ENCODE measurements around the gene STARD3. TPM values are rescaled to one million over a fixed set of nuclear protein-coding genes. Genes with fewer than 3 reads are reported as not detected.

STARD3 gene
- polyA plus RNA-seq, 5 donors, result 44.5 to 62.7 (median 58.2) TPM

DNA sequence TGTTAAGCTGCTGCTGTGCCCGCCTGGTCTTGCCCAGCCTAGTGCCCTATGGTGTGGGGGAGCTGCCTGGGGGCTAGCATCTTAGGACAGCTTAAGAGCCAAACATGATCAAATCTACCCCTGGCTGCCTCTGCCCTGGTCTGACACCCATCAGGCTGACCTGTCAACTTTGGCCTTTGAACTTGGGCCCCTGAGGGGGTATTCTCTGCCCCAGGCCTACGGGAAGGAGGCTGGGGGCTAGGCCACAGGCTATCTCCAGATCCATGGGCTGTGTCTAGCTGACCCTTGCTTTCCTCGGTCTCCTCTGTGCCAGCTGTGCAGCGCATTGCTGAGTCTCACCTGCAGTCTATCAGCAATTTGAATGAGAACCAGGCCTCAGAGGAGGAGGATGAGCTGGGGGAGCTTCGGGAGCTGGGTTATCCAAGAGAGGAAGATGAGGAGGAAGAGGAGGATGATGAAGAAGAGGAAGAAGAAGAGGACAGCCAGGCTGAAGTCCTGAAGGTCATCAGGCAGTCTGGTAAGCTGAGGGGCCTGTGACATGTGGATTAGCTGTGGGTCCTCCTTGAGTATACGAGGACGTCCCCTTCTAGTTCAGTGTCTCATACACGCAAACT lies 3.3 kb upstream of the STARD3 start:
- DNase-seq, result no peak

DNA sequence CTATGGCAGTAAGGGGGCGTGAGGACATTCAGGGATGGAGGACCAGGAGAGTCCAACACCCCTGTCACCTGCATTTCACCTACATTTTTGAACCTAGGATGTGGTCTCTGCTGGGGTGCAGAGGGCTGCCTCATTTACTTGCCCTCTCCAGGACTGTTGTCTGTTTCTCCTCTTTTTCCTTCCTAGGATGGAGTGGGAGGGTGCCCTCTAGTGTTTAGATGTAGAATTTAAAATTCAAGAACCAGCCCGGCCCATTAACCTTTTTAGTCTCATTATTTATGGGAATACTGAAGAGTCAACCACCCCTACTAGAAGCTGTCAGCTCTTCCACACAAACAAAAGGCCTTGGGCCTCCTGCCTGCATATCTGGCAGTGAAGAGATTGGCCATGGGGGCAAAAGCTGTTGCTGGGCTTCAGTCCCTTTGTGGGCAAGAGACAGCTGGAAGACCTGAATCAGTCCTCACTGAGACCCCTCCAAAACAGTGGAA lies 2.5 kb upstream of the STARD3 start:
- no peak for DNase-seq

DNA sequence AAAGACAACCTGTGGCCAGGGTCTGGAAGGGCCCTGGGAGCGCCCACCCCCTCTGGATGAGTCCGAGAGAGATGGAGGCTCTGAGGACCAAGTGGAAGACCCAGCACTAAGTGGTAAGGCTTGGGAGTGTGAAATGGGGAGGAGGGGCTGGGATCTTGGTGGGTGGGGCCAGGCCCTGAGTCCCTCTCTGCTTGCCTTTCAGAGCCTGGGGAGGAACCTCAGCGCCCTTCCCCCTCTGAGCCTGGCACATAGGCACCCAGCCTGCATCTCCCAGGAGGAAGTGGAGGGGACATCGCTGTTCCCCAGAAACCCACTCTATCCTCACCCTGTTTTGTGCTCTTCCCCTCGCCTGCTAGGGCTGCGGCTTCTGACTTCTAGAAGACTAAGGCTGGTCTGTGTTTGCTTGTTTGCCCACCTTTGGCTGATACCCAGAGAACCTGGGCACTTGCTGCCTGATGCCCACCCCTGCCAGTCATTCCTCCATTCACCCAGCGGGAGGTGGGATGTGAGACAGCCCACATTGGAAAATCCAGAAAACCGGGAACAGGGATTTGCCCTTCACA lies 1.2 kb upstream of the STARD3 start:
- DNase-seq, result no peak

DNA sequence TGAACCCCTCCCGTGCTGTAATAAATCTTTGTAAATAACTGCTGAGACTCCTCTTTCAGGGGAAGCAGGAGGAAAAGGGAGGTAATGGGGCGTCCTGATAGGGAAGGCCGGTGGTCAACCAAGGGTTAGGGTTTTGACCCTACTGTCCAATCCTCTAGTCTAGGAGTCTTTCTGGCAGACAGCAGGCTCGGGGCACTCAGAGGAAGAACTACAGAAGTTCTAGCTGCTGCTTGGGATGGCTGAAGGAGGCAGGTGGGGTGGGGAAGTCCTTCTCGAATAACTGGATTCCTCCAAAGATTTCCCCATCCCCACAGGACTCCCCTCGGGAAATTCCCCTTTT lies 387 bp upstream of the STARD3 start:
- DNase-seq, result no peak

DNA sequence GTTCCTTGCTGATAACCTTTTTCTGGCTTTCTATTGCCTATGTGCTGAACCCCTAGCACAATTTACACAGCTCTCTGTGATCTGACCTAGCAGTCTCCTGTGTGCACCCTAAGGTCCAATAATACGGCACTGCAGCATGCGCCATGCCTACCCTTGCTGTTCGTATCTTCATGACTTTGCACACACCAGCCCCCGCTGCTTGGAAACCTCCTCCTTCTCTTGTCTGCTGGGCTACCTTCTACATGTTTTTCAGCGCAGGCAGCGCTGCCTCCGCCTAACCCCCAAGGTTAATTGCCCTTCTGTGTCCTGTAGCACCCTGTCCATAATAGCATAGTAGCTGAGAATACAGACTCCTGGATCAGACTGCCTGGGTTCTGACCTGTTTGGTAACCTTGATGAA lies 1.4 kb downstream of the STARD3 start:
- DNase-seq, result no peak

DNA sequence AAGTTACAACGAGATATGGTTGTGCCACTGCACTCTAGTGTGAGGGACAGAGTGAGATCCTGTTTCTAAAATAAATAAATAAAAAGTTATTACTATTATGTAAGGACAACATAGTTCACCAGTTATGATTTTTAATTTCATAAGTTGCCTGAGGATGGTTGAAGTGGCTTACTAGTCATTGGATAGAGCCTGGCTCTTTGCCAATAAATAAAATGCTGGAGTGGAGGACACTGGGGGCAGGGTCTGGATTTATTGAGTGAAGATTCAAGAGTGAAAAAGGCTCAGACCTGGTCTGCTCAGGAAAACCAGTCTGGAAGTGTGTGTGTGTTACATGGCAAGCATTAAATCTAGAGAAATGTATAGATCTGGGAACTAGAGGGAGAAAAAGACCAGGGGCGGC lies 2.1 kb downstream of the STARD3 start:
- DNase-seq, result no peak

DNA sequence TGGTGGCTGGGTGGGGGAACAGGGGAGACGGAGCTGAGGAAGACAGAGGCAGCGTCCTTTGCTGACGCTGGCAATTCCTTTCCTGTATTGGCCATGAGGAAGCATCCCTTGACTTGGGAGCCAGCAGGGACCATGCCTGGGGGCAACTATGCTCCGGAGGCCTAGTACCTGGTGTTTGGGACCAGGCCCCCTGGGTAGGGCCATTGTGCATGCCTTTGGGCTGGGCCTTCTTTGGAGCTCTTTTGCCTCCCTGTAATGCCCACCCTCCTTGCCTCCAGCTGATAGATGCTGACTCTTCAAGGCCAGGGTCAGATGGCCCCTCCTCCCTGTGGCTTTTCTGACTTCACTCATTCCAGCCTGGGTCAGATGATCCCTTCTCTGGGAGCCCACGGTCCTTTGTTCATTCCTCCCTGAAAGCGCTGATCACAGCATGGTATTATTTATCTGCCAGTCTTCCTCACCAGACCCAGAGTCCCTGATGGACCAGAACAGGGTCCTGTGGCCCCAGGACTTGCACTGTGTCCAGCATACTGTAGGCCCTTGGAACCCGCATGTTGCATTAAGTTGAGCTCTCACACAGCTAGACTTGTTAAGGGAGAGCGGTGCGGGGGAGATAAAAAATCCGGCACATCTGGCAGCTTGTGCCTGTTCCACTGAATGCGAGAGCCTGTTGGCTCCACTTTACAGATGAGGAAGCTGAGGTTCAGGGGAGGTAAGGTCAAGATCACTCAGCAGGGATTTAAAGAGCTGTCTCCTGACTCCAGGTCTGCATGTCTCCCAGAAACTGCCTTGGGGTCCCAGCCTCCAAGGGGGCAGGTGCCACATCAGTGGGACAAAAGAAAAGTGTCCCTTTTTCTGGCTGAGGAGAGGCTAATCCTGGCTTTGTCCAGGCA lies 2.9 kb downstream of the STARD3 start:
- no peak for DNase-seq

DNA sequence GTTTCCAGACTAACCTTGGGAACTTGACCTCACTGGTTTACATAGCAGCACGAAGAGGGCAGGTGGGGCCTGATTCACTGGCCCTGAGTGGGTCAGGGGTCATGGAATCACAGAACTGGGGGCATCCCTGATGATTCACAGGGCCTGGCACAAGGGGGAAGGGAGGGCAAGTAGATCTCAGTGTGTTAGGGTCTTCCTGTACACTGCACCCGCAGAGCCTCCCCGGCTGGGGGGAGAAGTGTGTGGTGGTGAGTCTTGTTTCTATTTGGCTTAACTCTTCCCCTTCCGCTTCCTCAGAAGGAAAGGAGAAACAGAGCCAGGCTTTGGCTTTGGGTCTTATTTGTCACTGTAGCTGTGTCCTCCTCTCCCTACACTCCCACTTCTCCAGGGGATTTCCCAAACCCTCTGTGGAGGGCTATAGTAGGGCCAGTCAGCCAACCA lies 3.7 kb downstream of the STARD3 start:
- no peak for DNase-seq

DNA sequence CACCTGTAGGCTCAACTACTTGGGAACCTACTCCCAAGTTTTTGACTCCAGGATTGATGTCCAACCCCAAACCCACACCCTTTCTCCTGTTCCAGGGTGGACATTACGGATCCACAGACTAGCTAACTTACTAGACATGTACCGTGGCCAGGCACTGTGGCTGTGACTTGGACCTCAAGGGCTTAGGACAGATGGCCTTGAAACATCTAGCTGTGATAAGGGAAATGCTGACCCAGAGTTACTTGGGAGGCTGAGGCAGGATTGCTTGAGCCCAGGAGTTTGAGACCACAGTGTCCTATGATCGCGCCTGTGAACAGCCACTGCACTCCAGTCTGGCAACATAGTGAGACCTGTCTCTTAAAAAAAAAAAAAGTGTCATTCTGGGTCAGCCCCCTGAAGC lies 4.2 kb downstream of the STARD3 start:
- no peak for DNase-seq

DNA sequence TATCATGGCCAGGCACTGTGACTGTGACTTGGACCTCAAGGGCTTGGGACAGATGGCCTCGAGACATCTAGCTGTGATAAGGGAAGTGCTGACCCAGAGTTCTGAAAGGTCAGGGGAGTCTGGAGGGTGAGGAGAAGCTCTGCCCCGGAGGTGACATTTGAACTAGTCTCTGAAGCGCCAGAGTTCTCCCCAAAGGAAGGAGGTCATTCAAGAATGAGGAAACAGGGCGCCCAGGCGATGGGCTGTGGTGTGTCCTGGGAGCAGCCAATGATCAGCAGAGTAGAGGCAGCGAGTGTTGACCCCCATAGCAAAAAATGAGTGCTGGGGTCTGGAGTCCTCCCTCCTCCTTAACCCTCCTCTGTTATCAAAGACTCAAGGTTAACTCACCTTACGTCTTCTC lies 4.9 kb downstream of the STARD3 start:
- no peak for DNase-seq

DNA sequence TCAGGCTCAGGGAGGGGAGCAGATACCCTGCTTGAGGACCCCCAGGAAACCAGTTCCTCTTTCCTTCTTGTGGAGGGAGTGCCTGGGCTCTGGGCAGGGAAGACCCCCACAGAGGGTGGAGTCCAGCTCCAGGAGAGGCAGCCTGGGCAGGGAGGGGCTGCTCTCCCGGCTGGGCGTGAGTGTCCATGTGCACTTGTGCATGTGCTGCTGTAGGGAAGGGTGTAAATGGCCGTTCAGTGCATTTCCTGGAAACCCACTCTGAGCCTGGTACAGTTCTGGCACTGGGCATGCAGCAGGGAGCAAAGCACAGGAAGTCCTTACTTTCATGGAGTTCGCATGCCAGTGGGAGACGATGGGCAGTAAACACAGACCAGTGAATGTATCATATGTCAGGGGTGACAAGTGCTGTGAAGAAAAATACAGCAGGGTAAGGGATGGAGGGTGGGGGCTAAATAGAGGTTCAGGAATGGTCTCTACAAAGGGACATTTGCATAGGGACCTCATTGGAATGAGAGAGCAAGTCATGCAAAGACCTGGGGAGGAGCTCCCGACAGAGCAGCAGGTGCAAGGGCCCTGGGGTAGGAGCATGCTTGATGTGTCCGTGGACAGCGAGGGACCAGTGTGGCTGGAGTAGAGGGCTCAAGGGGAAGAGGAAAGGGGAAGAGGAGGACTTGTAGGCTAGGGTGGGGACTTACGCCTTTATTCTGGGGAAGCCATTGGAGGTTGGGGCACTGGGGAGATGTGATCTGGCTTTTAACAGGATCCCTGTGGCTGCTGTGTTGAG lies 5.5 kb downstream of the STARD3 start:
- no peak for DNase-seq

DNA sequence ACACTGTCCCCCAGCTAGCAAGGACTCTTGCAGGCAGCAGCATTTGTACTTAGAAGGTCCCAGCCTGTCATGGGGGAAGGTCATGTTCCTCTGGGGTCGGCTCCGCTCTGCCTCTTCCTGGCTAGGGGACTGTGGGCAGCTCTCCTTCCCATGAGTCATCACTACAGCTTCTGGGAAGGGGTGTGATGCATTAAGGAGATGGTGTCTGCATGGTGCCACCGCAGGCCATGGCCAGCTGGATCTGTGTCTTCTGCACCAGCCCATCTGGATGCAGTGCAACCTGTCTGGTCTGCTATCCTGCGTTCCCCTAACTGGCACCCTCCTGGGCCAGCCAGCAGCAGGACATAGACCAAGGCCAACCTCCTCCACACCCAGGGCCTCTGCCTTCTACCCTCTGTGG lies 6.3 kb downstream of the STARD3 start:
- no peak for DNase-seq

DNA sequence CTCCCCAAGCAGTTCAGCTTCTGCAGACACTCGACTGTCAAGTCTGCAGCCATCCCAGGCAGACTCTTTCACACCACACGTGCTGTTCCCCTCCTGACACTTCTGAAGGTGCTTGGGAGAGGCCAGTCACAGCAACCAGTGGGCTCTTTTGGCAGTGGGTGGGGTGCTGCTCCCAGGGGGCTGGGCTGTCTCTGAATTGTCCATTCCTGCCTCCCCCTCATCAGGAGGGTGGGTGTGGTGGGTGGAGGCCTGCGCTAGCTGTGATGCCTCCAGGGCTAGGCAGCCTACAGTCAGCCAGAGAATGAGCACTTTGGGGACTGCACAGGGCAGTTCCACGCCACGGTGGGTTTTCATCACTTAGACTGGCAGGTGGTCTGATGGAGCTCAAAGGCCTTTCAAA lies 10.3 kb downstream of the STARD3 start:
- no peak for DNase-seq

DNA sequence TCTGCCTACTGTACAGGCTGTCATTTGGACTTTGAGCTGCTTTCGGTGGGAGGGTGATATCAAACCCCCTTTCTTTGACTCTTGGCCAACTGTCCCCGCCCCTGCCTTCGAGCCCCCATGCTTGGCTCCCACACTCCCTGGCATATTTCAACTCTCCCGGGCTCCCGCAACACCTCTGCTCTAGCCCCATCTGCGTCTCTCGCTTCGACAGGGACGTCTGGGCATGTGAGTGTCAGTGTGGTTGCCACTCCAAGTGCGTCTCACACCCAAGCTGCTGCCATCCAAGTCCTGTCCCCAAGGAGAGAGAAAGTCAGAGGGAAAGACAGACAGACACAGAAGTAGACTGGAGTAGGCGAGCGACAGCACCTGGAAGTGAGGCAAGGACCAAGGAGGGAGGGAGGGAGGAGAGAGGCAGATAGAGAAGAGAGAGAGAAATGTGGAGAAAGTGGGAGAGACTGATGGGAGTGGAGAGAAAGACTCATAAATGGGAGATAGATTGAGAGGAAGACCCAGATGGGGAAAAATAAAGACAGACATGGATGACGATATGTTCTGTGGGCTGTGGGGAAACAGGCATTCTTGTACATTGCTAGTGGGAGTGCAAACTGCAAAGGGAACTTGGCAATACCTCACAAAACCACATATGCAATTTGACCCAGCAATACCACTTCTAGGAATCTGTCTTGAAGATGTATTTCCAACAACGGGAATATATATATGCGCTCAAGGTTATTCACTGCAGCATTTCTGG lies 11.8 kb downstream of the STARD3 start:
- no peak for DNase-seq

DNA sequence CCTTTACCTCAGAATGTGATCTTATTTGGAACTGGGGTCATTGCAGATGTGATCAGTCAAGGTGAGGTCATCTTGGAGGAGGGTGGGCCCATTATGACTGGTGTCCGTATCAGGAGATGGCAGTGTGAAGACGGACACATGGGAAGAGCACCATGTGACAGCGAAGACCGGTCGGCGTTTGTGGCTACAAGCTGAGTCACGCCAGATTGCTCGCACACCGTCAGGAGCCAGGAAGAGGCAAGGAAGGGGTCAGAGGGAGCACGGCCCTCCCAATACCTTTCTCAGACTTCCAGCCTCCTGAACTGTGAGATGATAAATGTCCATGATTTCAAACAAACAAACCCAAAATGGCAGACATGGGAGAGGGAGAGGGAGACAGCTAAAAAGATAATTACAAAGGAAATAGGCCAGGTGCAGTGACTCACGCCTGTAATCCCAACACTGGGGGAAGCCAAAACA lies 13.2 kb downstream of the STARD3 start:
- no peak for DNase-seq

DNA sequence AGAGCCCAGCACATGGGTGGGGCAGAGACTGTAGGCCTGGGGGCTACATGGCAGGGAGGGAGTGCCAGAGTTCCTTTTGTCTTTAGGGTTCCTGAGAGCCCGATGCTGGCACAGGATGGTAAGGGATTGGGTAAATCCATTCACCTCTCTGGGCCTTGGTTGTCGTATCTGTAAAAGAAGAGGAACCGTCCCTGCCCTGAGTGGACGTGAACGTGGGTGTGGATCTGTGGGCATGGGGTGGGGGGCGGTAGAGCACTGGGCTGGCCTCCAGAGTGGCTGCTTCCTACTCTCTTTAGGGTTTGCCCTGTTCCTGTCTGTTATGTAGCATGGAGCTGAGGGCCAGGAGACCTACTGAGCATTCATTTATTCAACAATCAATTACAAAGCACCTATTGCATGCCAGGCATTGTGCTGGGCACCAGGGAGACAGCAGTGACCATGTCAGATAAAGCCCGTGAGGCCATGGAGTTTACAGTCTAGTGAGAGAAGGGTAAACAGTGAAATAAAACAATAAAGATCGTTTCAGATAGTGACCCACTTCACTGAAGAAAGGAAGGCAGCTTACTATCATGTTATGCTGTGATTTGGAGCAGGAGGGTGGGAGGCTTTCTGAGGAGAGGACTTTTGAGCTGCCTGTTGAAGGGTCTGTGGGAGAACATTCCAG lies 15.1 kb downstream of the STARD3 start:
- no peak for DNase-seq

DNA sequence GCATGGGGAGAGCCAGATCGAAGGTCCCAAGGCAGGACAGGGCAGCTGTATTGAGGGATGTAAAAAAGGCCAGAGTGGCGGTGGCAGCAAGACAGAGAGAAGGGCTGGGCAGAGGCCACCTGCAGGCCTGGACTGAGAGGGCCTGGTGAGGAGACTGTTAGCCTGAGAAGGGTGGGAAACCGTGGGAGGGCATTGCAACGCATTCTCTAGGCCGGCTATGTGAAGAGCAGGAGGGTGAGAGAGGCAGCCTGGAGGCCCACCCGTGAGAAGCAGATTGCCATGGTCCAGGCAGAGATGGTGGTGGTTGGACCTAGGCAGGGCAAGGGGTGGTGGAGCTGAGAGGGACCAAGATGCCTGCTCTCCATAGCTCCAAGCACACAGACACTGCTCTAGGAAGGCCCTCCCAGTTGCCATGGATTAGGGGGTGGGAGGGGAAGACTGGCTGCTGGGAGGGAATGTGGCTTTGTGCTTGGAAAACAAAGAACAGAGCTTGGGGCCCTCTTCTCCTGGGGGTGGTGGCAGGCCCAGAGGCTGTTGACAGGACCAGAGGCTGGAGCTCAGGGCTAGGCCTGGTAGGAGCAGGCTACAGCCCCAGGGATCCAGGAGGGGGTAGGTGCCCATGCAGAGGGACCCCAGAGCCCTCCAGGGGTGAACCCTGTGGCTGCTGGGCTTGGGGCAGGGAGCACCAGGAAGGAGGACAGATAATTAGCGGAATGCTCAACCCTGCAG lies 15.8 kb downstream of the STARD3 start:
- no peak for DNase-seq

DNA sequence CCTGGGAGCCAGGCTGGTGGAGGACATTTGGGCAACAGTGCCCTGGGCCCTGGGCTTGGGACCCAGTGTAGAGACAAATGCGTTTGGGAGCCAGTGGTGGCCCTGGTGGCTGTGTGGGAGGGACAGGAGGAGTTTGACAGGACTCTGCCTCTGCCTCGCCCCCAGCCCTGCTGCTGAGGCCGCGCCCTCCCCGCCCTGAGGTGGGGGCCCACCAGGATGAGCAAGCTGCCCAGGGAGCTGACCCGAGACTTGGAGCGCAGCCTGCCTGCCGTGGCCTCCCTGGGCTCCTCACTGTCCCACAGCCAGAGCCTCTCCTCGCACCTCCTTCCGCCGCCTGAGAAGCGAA lies 16.3 kb downstream of the STARD3 start:
- DNase-seq, result no peak

DNA sequence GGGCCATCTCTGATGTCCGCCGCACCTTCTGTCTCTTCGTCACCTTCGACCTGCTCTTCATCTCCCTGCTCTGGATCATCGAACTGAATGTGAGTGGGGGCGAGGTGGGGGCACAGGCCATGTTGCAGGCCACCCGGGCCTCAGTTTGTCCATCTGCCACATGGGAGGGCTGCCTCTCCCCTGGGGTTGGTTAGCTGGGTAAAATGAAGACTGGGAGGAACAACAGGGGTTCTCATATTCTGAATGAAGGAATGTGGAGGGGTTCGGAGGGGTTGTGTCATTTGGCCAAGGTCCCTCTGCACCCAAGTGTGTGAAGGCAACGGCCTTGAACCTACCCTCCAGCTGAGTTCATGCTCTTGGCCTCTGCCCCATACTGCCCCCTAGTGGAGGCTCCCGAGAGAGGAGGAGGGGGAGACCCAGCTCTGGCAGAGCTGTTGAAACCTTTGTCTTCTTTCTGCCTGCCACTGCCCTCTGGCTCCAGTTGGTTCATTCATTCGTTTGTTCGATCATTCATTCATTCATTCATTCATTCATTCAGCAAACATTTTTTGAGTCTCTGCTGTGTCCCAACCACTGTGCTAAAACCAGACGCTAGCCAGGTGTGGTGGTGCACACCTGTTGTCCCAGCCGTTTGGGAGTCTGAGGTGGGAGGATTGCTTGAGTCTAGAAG lies 16.9 kb downstream of the STARD3 start:
- no peak for DNase-seq

DNA sequence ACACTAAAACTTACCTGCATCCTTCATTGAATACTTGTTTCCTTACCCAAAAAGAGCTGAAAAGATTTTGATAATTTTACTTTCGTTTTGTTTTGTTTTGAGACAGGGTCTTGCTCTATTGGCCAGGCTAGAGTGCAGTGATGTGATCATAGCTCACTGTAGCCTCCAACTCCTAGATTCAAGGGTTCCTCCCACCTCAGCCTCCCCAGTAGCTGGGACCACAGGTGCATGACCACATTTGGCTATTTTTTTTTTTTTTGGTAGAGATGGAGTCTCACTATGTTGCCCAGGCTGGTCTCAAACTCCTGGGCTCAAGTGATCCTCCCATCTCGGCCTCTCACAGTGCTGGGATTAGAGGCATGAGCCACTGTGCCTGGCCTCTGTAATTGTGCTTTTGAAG lies 18.2 kb downstream of the STARD3 start:
- no peak for DNase-seq
